ENCODE measurements around the gene PPP2R2D. TPM values are rescaled to one million over a fixed set of nuclear protein-coding genes. Genes with fewer than 3 reads are reported as not detected.

Gene PPP2R2D
- total RNA-seq, 5 donors from 2014 or later (not counting 1 experiment from before 2014, with no cell fraction given): 37.3 to 45.0 (median 43.0) TPM

DNA sequence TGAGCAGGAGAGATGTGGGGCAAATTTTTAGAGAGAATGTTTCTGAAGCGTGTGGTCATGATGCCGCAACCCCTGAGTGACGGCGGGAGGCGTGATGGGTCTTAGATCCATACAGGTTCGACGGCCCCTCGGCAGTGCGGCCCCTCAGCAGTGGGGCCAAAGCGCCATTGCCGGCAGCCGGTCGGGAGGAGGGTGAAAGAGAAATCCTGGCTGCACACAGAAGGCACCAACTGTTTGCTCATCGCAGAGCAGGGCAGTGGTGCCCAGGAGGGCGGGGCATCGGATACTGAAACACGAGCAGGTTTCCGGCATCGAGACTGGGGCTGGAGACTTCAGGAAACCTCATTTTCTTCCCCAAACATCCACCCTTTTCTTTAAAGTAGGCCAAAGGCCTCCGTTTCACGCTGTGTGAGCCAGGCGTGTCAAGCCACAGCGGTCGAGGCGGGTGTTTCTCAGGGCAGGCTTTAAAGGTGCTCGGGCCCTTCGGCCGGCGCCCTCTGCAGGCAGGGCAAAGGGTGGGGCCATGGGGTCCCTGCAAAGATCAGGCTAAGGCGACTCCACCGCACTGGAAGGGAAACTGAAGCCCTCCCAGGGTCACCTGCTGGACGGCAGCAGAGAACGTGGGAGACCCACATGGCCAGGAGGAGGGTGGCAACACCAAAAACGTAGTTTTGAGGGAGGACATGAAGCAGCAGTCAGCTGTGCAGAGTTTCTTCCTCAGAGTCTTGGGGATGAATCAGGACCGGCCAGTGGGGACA lies 42.0 kb upstream of the PPP2R2D start:
- 84% methylated on average over 32 of the region's 35 CpGs for WGBS (ENCODE audit: insufficient coverage)
- Histone ChIP-seq H3K36me3 (ENCODE audit: control insufficient read depth in 2 of 2, extremely low read depth in 1 of 2, insufficient read depth in 1 of 2, low read length in 1 of 2) (no peaks in the 10 kb centered on the region), H3K9me3 (no peaks in the 10 kb centered on the region), H3K4me1 (ENCODE audit: control insufficient read depth in 1 of 2, extremely low read depth in 1 of 2, insufficient read depth in 2 of 2, low read length in 2 of 2) (no peaks in the 10 kb centered on the region), H3K27me3 (replicated peaks in 1 of 2; ENCODE audit: control insufficient read depth in 2 of 2, extremely low read depth in 1 of 2, insufficient read depth in 2 of 2, low read length in 1 of 2) (peaks cover 2 to 45% of the 10 kb centered on the region in 2 experiments), H3K4me3 (ENCODE audit: control insufficient read depth in 1 of 2, extremely low read depth in 1 of 2, low read length in 1 of 2) (no peak overlapping the region), H3K27ac (ENCODE audit: low read length) (no peak overlapping the region)
- H3K27me3 Mint-ChIP-seq: peaks cover 18 to 31% of the 10 kb centered on the region in 2 donors
- no peak overlapping the region for H3K27ac Mint-ChIP-seq
- ChIA-PET CTCF (no interaction called here), POLR2A (no interaction called here)
- no peaks in the 10 kb centered on the region for H3K36me3 Mint-ChIP-seq
- H3K4me3 Mint-ChIP-seq: no peak overlapping the region
- H3K9me3 Mint-ChIP-seq: no peaks in the 10 kb centered on the region
- no peaks in the 10 kb centered on the region for H3K4me1 Mint-ChIP-seq
- DNase-seq: peak in 1 of 35 experiments; percentile 5
- no peak for ATAC-seq (replicated peaks in 1 of 4)

DNA sequence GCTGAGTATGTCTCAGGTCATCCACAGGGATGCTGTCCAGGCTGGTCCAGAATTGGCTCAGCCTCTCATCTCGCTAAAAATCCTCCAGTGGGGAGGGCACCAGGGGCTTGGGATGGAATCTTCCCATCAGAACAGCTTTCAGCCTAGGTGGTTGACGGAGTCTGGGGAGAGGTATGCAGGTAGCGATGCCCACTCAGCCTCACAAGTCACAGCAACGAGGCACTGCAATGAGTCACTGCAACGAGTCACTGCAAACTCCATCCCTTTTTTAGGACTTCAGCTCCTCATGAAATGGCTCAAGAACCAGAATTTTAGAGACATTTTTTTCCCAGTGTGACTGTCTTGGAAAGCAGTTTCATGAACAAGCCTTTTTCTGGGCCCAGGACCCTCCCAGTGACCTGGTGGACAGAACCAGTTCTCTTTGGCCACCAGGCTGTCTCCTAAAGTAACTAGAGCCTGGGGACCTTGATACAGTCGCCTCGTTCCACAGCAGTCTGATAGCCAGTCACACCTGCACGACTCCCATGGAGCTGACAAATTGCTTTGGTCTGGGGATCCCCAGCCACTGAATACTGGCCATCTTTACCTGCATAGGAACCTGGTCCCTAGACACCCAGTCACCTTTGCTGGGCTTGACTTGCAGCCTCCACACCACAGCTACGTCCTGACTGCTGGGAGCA lies 41.3 kb upstream of the PPP2R2D start:
- DNase-seq: peak in 1 of 35 experiments; percentile 6
- no peak overlapping the region for H3K27ac Mint-ChIP-seq
- ATAC-seq (replicated peaks in 1 of 4): no peak
- H3K36me3 Mint-ChIP-seq: no peaks in the 10 kb centered on the region
- H3K27me3 ChIP-seq (replicated peaks in 1 of 2; ENCODE audit: control insufficient read depth in 2 of 2, extremely low read depth in 1 of 2, insufficient read depth in 2 of 2, low read length in 1 of 2): peaks cover 2 to 44% of the 10 kb centered on the region in 2 experiments
- H3K27ac ChIP-seq (ENCODE audit: low read length): no peak overlapping the region
- H3K27me3 Mint-ChIP-seq: peaks cover 22 to 31% of the 10 kb centered on the region in 2 donors
- H3K36me3 ChIP-seq (ENCODE audit: control insufficient read depth in 2 of 2, extremely low read depth in 1 of 2, insufficient read depth in 1 of 2, low read length in 1 of 2): no peaks in the 10 kb centered on the region
- no peaks in the 10 kb centered on the region for H3K4me1 Mint-ChIP-seq
- no peaks in the 10 kb centered on the region for H3K9me3 Mint-ChIP-seq
- no peak overlapping the region for H3K4me3 ChIP-seq (ENCODE audit: control insufficient read depth in 1 of 2, extremely low read depth in 1 of 2, low read length in 1 of 2)
- no peaks in the 10 kb centered on the region for H3K9me3 ChIP-seq
- no peak overlapping the region for H3K4me3 Mint-ChIP-seq
- ChIA-PET CTCF (no interaction called here), POLR2A (no interaction called here)
- no peaks in the 10 kb centered on the region for H3K4me1 ChIP-seq (ENCODE audit: control insufficient read depth in 1 of 2, extremely low read depth in 1 of 2, insufficient read depth in 2 of 2, low read length in 2 of 2)
- WGBS (ENCODE audit: insufficient coverage): 72% methylated on average over 6 of the region's 9 CpGs

DNA sequence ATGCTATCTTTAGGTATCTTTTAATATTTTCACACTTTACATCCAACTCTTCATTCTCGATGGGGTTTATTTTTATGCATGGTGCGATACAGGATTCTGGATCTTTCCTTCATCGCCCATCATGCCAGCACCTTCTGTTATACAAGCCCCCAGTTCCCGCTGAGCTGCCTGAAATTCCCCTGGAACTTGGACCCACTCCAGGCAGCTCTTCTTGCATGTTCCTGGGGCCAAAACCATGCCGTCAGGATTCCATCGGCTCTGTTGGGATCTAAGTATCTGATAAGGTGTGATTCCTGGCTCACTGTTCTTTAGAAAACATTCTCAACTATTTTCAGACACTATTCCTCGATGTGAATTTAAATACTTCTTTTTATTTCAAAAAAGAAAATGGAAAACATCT lies 40.5 kb upstream of the PPP2R2D start:
- no peak overlapping the region for H3K27ac Mint-ChIP-seq
- no peaks in the 10 kb centered on the region for H3K9me3 Mint-ChIP-seq
- H3K27ac ChIP-seq (ENCODE audit: low read length): no peak overlapping the region
- no peak overlapping the region for H3K4me3 ChIP-seq (ENCODE audit: control insufficient read depth in 1 of 2, extremely low read depth in 1 of 2, low read length in 1 of 2)
- H3K4me1 Mint-ChIP-seq: no peaks in the 10 kb centered on the region
- H3K36me3 ChIP-seq (ENCODE audit: control insufficient read depth in 2 of 2, extremely low read depth in 1 of 2, insufficient read depth in 1 of 2, low read length in 1 of 2): no peaks in the 10 kb centered on the region
- H3K27me3 Mint-ChIP-seq: peaks cover 22 to 24% of the 10 kb centered on the region in 2 donors
- H3K9me3 ChIP-seq: no peaks in the 10 kb centered on the region
- H3K4me3 Mint-ChIP-seq: no peak overlapping the region
- no peak for ATAC-seq (replicated peaks in 1 of 4)
- no peaks in the 10 kb centered on the region for H3K36me3 Mint-ChIP-seq
- WGBS (ENCODE audit: insufficient coverage): no CpG with 5 or more reads among the region's 7 CpGs
- POLR2A ChIA-PET: no interaction called here
- H3K4me1 ChIP-seq (ENCODE audit: control insufficient read depth in 1 of 2, extremely low read depth in 1 of 2, insufficient read depth in 2 of 2, low read length in 2 of 2): no peaks in the 10 kb centered on the region
- peaks cover 2 to 37% of the 10 kb centered on the region in 2 experiments for H3K27me3 ChIP-seq (replicated peaks in 1 of 2; ENCODE audit: control insufficient read depth in 2 of 2, extremely low read depth in 1 of 2, insufficient read depth in 2 of 2, low read length in 1 of 2)
- CTCF ChIA-PET: no interaction called here
- DNase-seq: no peak

DNA sequence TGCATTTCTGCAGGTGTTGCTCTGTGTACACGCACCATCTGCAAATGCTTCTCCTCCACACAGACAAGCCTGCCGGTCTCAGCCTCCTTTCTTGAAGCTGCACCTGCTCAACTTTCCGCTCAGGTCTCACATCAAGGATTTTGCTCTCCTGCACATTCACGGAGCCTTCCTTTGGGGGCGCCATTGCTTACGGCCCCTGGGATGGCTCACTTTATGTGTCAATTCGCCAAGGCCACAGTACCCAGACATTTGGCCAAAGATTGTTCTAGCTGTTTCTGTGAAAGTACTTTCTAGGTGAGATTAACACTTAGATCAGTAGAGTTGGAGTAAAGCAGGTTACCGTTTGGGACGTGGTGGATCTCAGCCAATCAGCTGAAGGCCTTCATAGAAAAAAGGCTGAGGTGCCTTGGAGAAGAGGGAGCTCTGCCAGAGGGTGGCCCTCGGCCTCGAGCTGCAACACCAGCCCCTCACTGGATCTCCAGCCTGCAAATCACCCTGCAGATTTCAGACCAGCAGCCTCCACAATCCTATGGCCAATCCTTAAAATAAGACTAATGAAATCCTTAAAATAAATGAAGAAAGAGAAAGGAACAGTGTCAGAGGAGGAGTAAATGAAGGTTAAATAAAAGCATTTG lies 39.9 kb upstream of the PPP2R2D start:
- Mint-ChIP-seq H3K9me3 (no peaks in the 10 kb centered on the region), H3K4me1 (no peaks in the 10 kb centered on the region), H3K4me3 (no peak overlapping the region), H3K36me3 (no peaks in the 10 kb centered on the region), H3K27me3 (peaks cover 23 to 25% of the 10 kb centered on the region in 2 donors), H3K27ac (no peak overlapping the region)
- Histone ChIP-seq H3K4me1 (ENCODE audit: control insufficient read depth in 1 of 2, extremely low read depth in 1 of 2, insufficient read depth in 2 of 2, low read length in 2 of 2) (no peaks in the 10 kb centered on the region), H3K36me3 (ENCODE audit: control insufficient read depth in 2 of 2, extremely low read depth in 1 of 2, insufficient read depth in 1 of 2, low read length in 1 of 2) (no peaks in the 10 kb centered on the region), H3K4me3 (ENCODE audit: control insufficient read depth in 1 of 2, extremely low read depth in 1 of 2, low read length in 1 of 2) (no peak overlapping the region), H3K9me3 (no peaks in the 10 kb centered on the region), H3K27me3 (replicated peaks in 1 of 2; ENCODE audit: control insufficient read depth in 2 of 2, extremely low read depth in 1 of 2, insufficient read depth in 2 of 2, low read length in 1 of 2) (peaks cover 2 to 32% of the 10 kb centered on the region in 2 experiments), H3K27ac (ENCODE audit: low read length) (no peak overlapping the region)
- no peak for ATAC-seq (replicated peaks in 1 of 4)
- DNase-seq: no peak
- CTCF ChIA-PET: no interaction called here
- POLR2A ChIA-PET: no interaction called here
- 49% methylated on average over 5 of the region's 11 CpGs for WGBS (ENCODE audit: insufficient coverage)

DNA sequence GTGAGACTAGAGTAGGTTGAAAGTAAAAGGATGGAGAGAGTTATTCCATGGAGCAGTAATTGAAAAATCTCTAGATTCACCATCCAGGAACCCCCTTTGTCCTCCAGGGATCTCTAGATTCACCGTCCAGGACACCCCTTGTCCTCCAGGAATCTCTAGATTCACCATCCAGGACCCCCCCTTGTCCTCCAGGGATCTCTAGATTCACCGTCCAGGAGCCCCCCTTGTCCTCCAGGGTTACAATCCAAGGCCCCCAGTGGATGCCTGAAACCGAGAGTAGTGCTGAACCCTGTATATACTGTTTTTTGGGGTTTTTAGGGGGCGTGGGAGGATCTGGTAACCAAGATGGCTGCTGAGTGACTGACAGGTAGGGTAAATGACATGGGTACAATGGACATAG lies 38.3 kb upstream of the PPP2R2D start:
- Mint-ChIP-seq H3K27ac (no peak overlapping the region), H3K9me3 (no peaks in the 10 kb centered on the region), H3K27me3 (peaks cover 21% of the 10 kb centered on the region in 2 donors), H3K4me3 (no peak overlapping the region), H3K36me3 (no peaks in the 10 kb centered on the region), H3K4me1 (no peaks in the 10 kb centered on the region)
- peaks cover 2 to 24% of the 10 kb centered on the region in 2 experiments for H3K27me3 ChIP-seq (replicated peaks in 1 of 2; ENCODE audit: control insufficient read depth in 2 of 2, extremely low read depth in 1 of 2, insufficient read depth in 2 of 2, low read length in 1 of 2)
- no peaks in the 10 kb centered on the region for H3K36me3 ChIP-seq (ENCODE audit: control insufficient read depth in 2 of 2, extremely low read depth in 1 of 2, insufficient read depth in 1 of 2, low read length in 1 of 2)
- no peak overlapping the region for H3K27ac ChIP-seq (ENCODE audit: low read length)
- H3K4me1 ChIP-seq (ENCODE audit: control insufficient read depth in 1 of 2, extremely low read depth in 1 of 2, insufficient read depth in 2 of 2, low read length in 2 of 2): no peaks in the 10 kb centered on the region
- no peak overlapping the region for H3K4me3 ChIP-seq (ENCODE audit: control insufficient read depth in 1 of 2, extremely low read depth in 1 of 2, low read length in 1 of 2)
- POLR2A ChIA-PET: no interaction called here
- no peaks in the 10 kb centered on the region for H3K9me3 ChIP-seq
- ATAC-seq (replicated peaks in 1 of 4) (no peak), DNase-seq (no peak)
- CTCF ChIA-PET: no interaction called here
- 29% methylated on average over 3 of the region's 4 CpGs for WGBS (ENCODE audit: insufficient coverage)

DNA sequence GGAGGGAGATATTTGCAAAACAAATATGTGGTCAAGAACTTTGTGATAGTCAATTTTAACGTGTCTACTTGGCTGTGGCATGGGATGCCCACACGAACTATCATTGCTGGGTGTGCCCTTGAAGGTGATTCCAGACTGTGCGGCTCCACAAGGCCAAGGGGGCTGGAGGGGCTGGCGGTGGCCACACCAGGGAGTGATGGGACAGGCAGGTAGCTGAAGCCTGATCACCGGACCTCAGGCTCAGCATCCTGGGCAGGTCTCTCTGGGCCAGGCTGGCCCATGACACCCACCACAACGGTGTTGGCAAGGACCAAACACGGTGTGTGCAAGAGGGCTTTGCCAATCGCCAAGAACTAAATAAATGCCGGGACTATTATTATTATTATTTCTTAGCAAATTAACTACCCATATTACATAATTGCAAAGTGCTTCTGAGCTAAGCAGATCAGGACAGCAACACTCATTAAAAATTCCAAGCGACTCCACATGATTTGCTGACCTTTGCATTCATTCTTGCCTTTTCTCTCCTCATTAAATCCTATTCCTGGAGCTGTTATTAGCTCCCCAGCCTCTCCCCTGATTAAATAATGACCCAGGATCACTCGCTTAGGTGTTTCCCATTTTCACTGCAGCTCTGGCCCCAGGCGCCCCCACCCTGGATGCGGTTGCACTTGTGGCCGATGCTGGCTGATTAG lies 35.4 kb upstream of the PPP2R2D start:
- H3K4me1 Mint-ChIP-seq: no peaks in the 10 kb centered on the region

More for the DNA sequence above, 35.4 kb upstream of the PPP2R2D start:
- no peak for DNase-seq
- no peak overlapping the region for H3K27ac Mint-ChIP-seq
- ChIA-PET POLR2A (no interaction called here), CTCF (interaction anchor here in 1 of 2 donors (0.6 kb wide), 2 partner anchors 16 to 733 kb away, joined by 4 to 5 read pairs; no protein-coding TSS in a partner anchor)
- no peak for ATAC-seq (replicated peaks in 1 of 4)
- H3K4me3 Mint-ChIP-seq: no peak overlapping the region
- H3K9me3 Mint-ChIP-seq: no peaks in the 10 kb centered on the region
- peaks cover 14 to 20% of the 10 kb centered on the region in 2 donors for H3K27me3 Mint-ChIP-seq
- Histone ChIP-seq H3K4me3 (ENCODE audit: control insufficient read depth in 1 of 2, extremely low read depth in 1 of 2, low read length in 1 of 2) (no peak overlapping the region), H3K27me3 (replicated peaks in 1 of 2; ENCODE audit: control insufficient read depth in 2 of 2, extremely low read depth in 1 of 2, insufficient read depth in 2 of 2, low read length in 1 of 2) (peaks cover 2 to 14% of the 10 kb centered on the region in 2 experiments), H3K36me3 (ENCODE audit: control insufficient read depth in 2 of 2, extremely low read depth in 1 of 2, insufficient read depth in 1 of 2, low read length in 1 of 2) (no peaks in the 10 kb centered on the region), H3K27ac (ENCODE audit: low read length) (no peak overlapping the region), H3K4me1 (ENCODE audit: control insufficient read depth in 1 of 2, extremely low read depth in 1 of 2, insufficient read depth in 2 of 2, low read length in 2 of 2) (no peaks in the 10 kb centered on the region), H3K9me3 (no peaks in the 10 kb centered on the region)
- no peaks in the 10 kb centered on the region for H3K36me3 Mint-ChIP-seq
- 73% methylated on average over 9 of the region's 14 CpGs for WGBS (ENCODE audit: insufficient coverage)

All from T-cell (primary cell).